OCI-M2 (cell line): ENCODE measurements around the gene DOK1.

Experiments
- DNase-seq: peaks from one replicate; lab custom pipeline; 2025; ENCODE audit not compliant: unreplicated experiment; lab: John Stamatoyannopoulos, UW

DOK1 gene

GRCh38 chr2:74566754-74567085, 12.2 kb downstream of the DOK1 start:
- DNase-seq: no peak

GRCh38 chr2:74567881-74568280, 13.4 kb downstream of the DOK1 start:
- DNase-seq: no peak

GRCh38 chr2:74569686-74570085, 15.2 kb downstream of the DOK1 start:
- no peak for DNase-seq

GRCh38 chr2:74571058-74571457, 16.5 kb downstream of the DOK1 start:
- DNase-seq: no peak

GRCh38 chr2:74572178-74572925, 17.8 kb downstream of the DOK1 start:
- DNase-seq: no peak

GRCh38 chr2:74573747-74574562, 19.4 kb downstream of the DOK1 start:
- DNase-seq: peak; percentile 64

- no peak for DNase-seq
These were observed 20.8 kb downstream of the DOK1 start for GRCh38 chr2:74575320-74575719.

GRCh38 chr2:74576211-74576862, 21.8 kb downstream of the DOK1 start:
- DNase-seq: peak; percentile 40

GRCh38 chr2:74576863-74577229, 22.3 kb downstream of the DOK1 start:
- DNase-seq: no peak

- DNase-seq: no peak
These were observed 22.9 kb downstream of the DOK1 start for GRCh38 chr2:74577448-74577847.

GRCh38 chr2:74578408-74578807, 23.9 kb downstream of the DOK1 start:
- DNase-seq: no peak

GRCh38 chr2:74581463-74581862, 26.9 kb downstream of the DOK1 start:
- DNase-seq: no peak

GRCh38 chr2:74582184-74582583, 27.7 kb downstream of the DOK1 start:
- DNase-seq: no peak

- no peak for DNase-seq
These were observed 29.0 kb downstream of the DOK1 start for GRCh38 chr2:74583504-74583903.

- DNase-seq: no peak
These were observed 29.6 kb downstream of the DOK1 start for GRCh38 chr2:74584088-74584645.

- no peak for DNase-seq
These were observed 31.1 kb downstream of the DOK1 start for GRCh38 chr2:74585406-74586185.

- DNase-seq: no peak
These were observed 33.3 kb downstream of the DOK1 start for GRCh38 chr2:74587664-74588277.

- DNase-seq: no peak
These were observed 34.1 kb downstream of the DOK1 start for GRCh38 chr2:74588664-74589063.

- DNase-seq: no peak
These were observed 39.6 kb downstream of the DOK1 start for GRCh38 chr2:74593826-74594772.
